Measurements from ENCODE around the gene UNK.
"Not testable (repeated sequence)": the region's sequence is repeated elsewhere in the genome, so short reads cannot be mapped to it uniquely, and the experiment has no call there.

The UNK gene

GRCh38 chr17:75754378-75755204 is 30.0 kb upstream of the UNK start:
- DNase-seq: no peak

- peak; percentile 46 for DNase-seq
These were observed 29.3 kb upstream of the UNK start for GRCh38 chr17:75755205-75755901.

GRCh38 chr17:75755990-75756389 is 28.6 kb upstream of the UNK start:
- DNase-seq: peak; percentile 45

GRCh38 chr17:75756451-75757085 is 28.0 kb upstream of the UNK start:
- no peak for DNase-seq

GRCh38 chr17:75757086-75757681 is 27.4 kb upstream of the UNK start:
- no peak for DNase-seq

- DNase-seq: no peak
These were observed 26.3 kb upstream of the UNK start for GRCh38 chr17:75758131-75758905.

GRCh38 chr17:75759457-75759856 is 25.1 kb upstream of the UNK start:
- DNase-seq: no peak

- not testable (repeated sequence) for DNase-seq
These were observed 24.5 kb upstream of the UNK start for GRCh38 chr17:75759978-75760640.

- no peak for DNase-seq
These were observed 21.9 kb upstream of the UNK start for GRCh38 chr17:75762513-75763268.

- DNase-seq: no peak
These were observed 21.4 kb upstream of the UNK start for GRCh38 chr17:75763269-75763607.

- no peak for DNase-seq
These were observed 20.8 kb upstream of the UNK start for GRCh38 chr17:75763613-75764416.

- DNase-seq: no peak
These were observed 20.2 kb upstream of the UNK start for GRCh38 chr17:75764417-75764710.

- peak; percentile 71 for DNase-seq
These were observed 19.7 kb upstream of the UNK start, which contains the start of gene GALK1 for GRCh38 chr17:75764711-75765421. GALK1 (minus strand) TSS chr17:75765192; CDS start chr17:75765136, 56 bp downstream.

GRCh38 chr17:75765981-75766380 is 18.6 kb upstream of the UNK start:
- no peak for DNase-seq

- DNase-seq: no peak
These were observed 16.7 kb upstream of the UNK start for GRCh38 chr17:75767881-75768280.

GRCh38 chr17:75769536-75769935 is 15.1 kb upstream of the UNK start:
- no peak for DNase-seq

- no peak for DNase-seq
These were observed 13.0 kb upstream of the UNK start for GRCh38 chr17:75771334-75772281.

GRCh38 chr17:75773121-75773807 is 11.3 kb upstream of the UNK start:
- no peak for DNase-seq

All from MV-4-11 (cell line).